ENCODE measurements around the gene PSMD14.
A peak's percentile ranks its signal among the peaks of the same experiment; 100 is the strongest.

PSMD14 gene

DNA sequence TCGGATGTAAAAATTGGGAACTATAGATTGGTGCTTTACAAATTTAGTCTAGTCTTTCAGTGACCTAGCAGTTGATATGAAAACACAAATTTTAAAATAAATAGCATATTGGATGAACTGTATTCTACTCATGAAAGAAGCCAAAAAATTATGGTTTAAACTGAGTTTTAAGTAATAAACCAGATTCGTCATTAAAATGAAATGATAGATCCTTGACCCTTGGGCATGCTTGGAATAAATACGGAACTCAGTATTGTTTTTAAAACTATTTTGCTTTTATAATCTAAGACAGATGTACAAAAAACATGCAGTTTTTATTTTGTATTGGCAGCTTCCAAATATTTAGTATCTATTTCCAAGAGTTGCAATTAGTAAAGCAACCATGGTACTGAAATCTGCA, 73.3 kb downstream of the PSMD14 start:
- no peak overlapping the region for H3K27ac Mint-ChIP-seq
- peaks cover 8% of the 10 kb centered on the region for H3K36me3 Mint-ChIP-seq
- H3K9me3 Mint-ChIP-seq: no peaks in the 10 kb centered on the region
- H3K4me3 Mint-ChIP-seq: no peak overlapping the region
- DNase-seq: no peak
- CTCF ChIA-PET: interaction anchor here (0.9 kb wide), 1 partner anchor 46 kb away, joined by 3 read pairs; no protein-coding TSS in a partner anchor
- no peaks in the 10 kb centered on the region for H3K27me3 Mint-ChIP-seq
- peaks cover 22% of the 10 kb centered on the region for H3K4me1 Mint-ChIP-seq

GRCh38 chr2:161382747-161383146, 74.5 kb downstream of the PSMD14 start:
- Mint-ChIP-seq H3K9me3 (no peaks in the 10 kb centered on the region), H3K4me1 (peaks cover 28% of the 10 kb centered on the region), H3K4me3 (no peak overlapping the region), H3K36me3 (peaks cover 12% of the 10 kb centered on the region), H3K27ac (no peak overlapping the region), H3K27me3 (no peaks in the 10 kb centered on the region)
- no peak for DNase-seq
- CTCF ChIA-PET: no interaction called here

GRCh38 chr2:161384864-161385263, 76.6 kb downstream of the PSMD14 start:
- Mint-ChIP-seq H3K4me1 (peaks cover 28% of the 10 kb centered on the region), H3K27me3 (no peaks in the 10 kb centered on the region), H3K36me3 (peaks cover 16% of the 10 kb centered on the region), H3K4me3 (no peak overlapping the region), H3K27ac (peak overlapping the region; percentile 61), H3K9me3 (no peaks in the 10 kb centered on the region)
- CTCF ChIA-PET: no interaction called here
- peak; percentile 61 for DNase-seq

- Mint-ChIP-seq H3K4me3 (no peak overlapping the region), H3K27ac (peak overlapping the region; percentile 52), H3K9me3 (no peaks in the 10 kb centered on the region), H3K27me3 (no peaks in the 10 kb centered on the region), H3K36me3 (peaks cover 17% of the 10 kb centered on the region), H3K4me1 (peaks cover 28% of the 10 kb centered on the region)
- DNase-seq: no peak
- CTCF ChIA-PET: interaction anchor here (0.7 kb wide), 1 partner anchor 1208 kb away, joined by 3 read pairs; no protein-coding TSS in a partner anchor
These were observed 78.1 kb downstream of the PSMD14 start for GRCh38 chr2:161386228-161386824.

DNA sequence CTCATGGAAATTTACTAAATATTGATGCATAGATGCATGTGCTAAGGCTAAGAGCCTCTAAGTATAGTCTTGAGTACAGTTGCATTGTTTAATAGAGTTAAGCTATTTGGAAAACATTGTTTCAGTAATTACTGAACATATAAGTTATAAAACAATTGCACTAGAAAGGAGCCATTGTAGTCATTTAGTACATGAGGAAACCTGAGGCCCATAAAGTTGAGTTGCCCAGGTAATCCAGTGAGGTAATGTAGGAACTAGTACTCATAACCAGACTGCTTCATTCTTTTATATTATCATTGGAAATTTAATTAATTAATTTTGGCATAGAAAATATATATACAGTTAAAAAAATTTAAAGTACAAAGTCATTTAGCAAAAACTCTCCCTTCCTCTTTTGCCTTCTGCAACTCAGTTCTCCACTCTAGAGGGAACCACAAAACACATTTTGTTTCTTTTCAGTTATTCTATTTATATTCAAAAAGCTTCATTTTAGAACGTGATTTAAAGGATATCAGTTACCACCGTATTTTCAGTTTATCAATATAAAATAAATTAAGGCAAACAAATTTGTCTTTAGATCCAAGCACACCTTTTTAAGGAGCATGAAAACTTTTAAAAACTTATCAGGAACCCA, 80.0 kb downstream of the PSMD14 start:
- CTCF ChIA-PET: no interaction called here
- Mint-ChIP-seq H3K9me3 (no peaks in the 10 kb centered on the region), H3K4me3 (no peak overlapping the region), H3K4me1 (peaks cover 28% of the 10 kb centered on the region), H3K27ac (no peak overlapping the region), H3K27me3 (no peaks in the 10 kb centered on the region), H3K36me3 (peaks cover 28% of the 10 kb centered on the region)
- no peak for DNase-seq

DNA sequence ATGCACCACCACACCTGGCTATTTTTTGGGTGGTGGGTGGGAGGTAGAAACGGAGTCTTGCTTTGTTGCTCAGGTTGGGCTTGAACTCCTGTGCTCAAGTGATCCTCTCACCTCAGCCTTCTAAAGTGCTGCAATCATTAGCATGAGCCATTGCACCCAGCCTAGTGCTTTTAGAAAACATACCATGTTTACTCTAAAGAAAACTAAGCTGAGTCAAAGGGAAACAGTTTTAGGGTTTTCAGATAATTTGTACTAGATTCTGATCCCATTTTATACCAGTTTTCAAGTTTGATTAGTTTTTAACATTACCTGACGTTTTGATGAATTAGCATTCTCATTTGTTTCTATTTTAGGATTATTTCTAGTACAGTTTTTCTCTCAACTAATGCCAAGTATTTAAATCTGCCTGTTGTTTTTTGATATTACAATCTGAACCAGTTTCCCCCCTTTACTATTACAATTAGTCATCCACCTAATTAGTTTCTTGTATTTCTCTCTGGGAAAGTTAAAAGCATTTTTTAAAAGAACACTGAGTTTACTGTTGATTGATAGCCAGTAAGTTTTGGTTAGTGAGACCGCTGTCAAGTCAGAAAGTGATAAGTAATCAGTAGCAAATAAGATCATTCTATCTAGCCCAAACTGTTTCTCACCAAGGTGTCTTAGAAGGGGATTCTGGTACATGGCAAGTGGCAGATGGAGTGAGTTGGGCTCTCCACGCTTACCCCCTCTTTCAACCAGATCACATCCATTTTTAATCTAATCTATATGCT, 83.7 kb downstream of the PSMD14 start:
- Mint-ChIP-seq H3K36me3 (peaks cover 38% of the 10 kb centered on the region), H3K27ac (no peak overlapping the region), H3K9me3 (no peaks in the 10 kb centered on the region), H3K4me3 (no peak overlapping the region), H3K27me3 (no peaks in the 10 kb centered on the region), H3K4me1 (peaks cover 2% of the 10 kb centered on the region)
- CTCF ChIA-PET: interaction anchor here (0.7 kb wide), 1 partner anchor 111 kb away, joined by 3 read pairs; no protein-coding TSS in a partner anchor
- DNase-seq: no peak

GRCh38 chr2:161400076-161400475, 91.9 kb downstream of the PSMD14 start:
- Mint-ChIP-seq H3K9me3 (no peaks in the 10 kb centered on the region), H3K36me3 (peaks cover 36% of the 10 kb centered on the region)
- CTCF ChIA-PET: no interaction called here

GRCh38 chr2:161402297-161402696, 94.1 kb downstream of the PSMD14 start:
- Mint-ChIP-seq H3K27ac (no peak overlapping the region), H3K4me3 (no peak overlapping the region), H3K36me3 (peaks cover 19% of the 10 kb centered on the region), H3K4me1 (no peaks in the 10 kb centered on the region), H3K27me3 (no peaks in the 10 kb centered on the region), H3K9me3 (no peaks in the 10 kb centered on the region)
- DNase-seq: no peak
- CTCF ChIA-PET: interaction anchor here (1.0 kb wide), 1 partner anchor 11 kb away, joined by 3 read pairs; no protein-coding TSS in a partner anchor

More at GRCh38 chr2:161400076-161400475, 91.9 kb downstream of the PSMD14 start:
- Mint-ChIP-seq H3K4me1 (no peaks in the 10 kb centered on the region), H3K4me3 (no peak overlapping the region), H3K27ac (no peak overlapping the region), H3K27me3 (no peaks in the 10 kb centered on the region)
- DNase-seq: no peak

DNA sequence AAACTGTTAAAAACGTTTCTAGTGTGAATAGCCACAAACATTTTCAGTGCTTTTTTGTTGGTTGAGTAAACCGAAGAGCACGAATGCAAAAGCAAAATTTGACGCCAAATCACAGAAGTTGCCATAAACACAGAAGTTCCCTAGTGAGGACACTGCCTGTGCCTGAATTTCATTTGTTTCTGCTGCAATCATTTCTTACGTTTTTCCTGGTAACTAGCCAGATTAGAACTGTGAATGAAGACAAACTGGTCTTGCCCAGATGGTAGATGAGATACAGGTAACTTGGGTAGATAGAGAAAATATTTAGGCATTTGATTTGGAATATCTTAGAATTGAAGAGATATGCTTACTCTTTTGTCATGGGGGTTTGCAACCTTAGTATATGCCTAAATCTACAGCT, 98.1 kb downstream of the PSMD14 start:
- Mint-ChIP-seq H3K27ac (no peak overlapping the region), H3K4me1 (no peaks in the 10 kb centered on the region), H3K36me3 (peaks cover 16% of the 10 kb centered on the region), H3K27me3 (no peaks in the 10 kb centered on the region), H3K4me3 (no peak overlapping the region), H3K9me3 (no peaks in the 10 kb centered on the region)
- no peak for DNase-seq
- CTCF ChIA-PET: no interaction called here

DNA sequence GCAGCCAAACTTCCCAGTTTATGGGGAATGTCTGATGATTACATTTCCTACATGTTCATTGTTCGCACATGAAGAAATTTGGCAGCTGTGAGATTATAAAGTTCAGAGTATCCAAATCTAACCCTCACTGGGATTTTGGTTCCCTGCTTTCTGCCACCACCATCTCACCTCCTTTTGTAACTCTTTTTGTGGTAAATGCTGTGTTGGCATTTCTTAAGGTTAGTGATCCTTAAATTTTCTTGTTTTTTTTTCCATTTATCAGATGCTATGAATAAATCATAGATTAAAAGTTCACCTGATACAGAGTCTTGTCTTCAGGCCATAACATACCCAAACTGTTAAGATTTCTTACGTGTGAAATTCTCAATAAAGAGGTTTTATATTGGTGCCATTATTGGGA, 99.4 kb downstream of the PSMD14 start:
- Mint-ChIP-seq H3K36me3 (peaks cover 15% of the 10 kb centered on the region), H3K27ac (no peak overlapping the region), H3K4me3 (no peak overlapping the region), H3K9me3 (no peaks in the 10 kb centered on the region), H3K27me3 (no peaks in the 10 kb centered on the region), H3K4me1 (no peaks in the 10 kb centered on the region)
- no peak for DNase-seq
- CTCF ChIA-PET: interaction anchor here (0.7 kb wide), 1 partner anchor 1170 kb away, joined by 3 read pairs; no protein-coding TSS in a partner anchor

- no peak for DNase-seq
- peaks cover 16% of the 10 kb centered on the region for H3K36me3 Mint-ChIP-seq
These were observed 101.2 kb downstream of the PSMD14 start for GRCh38 chr2:161409308-161409907.

DNA sequence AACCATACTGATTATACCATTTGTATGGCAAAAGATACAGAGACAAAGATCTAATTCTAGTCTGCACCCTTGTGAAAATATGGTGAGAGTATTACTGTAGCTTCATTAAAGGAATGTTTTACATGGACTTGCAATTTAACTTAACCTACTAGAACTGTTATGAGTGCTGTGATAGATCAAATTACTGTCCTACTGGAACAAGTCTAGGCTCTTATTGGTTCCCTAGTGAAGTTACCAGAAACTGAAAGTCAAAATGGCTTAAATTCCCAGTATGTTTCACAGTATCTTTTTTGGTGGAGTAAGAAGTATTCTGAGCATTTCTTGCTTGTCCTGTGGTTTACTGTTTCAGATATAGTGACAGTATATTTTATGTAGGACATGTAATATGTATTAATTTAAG, 104.1 kb downstream of the PSMD14 start:
- Mint-ChIP-seq H3K36me3 (peaks cover 23% of the 10 kb centered on the region), H3K9me3 (no peaks in the 10 kb centered on the region), H3K4me3 (no peak overlapping the region), H3K27ac (no peak overlapping the region), H3K4me1 (peaks cover 32% of the 10 kb centered on the region), H3K27me3 (peaks cover 37% of the 10 kb centered on the region)
- no peak for DNase-seq
- CTCF ChIA-PET: no interaction called here

More at GRCh38 chr2:161409308-161409907, 101.2 kb downstream of the PSMD14 start:
- no peak overlapping the region for H3K4me3 Mint-ChIP-seq
- H3K4me1 Mint-ChIP-seq: peaks cover 7% of the 10 kb centered on the region
- H3K27ac Mint-ChIP-seq: no peak overlapping the region
- peaks cover 8% of the 10 kb centered on the region for H3K27me3 Mint-ChIP-seq
- CTCF ChIA-PET: no interaction called here
- H3K9me3 Mint-ChIP-seq: no peaks in the 10 kb centered on the region

GRCh38 chr2:161414042-161415033, 106.1 kb downstream of the PSMD14 start:
- Mint-ChIP-seq H3K27ac (no peak overlapping the region), H3K4me1 (peaks cover 50% of the 10 kb centered on the region), H3K4me3 (peak overlapping the region; percentile 70), H3K36me3 (peaks cover 21% of the 10 kb centered on the region), H3K9me3 (no peaks in the 10 kb centered on the region), H3K27me3 (peaks cover 57% of the 10 kb centered on the region)
- no peak for DNase-seq
- CTCF ChIA-PET: no interaction called here

Measured in activated naive CD4-positive, alpha-beta T cell treated with anti-CD3 and anti-CD28 coated beads, Interleukin-2, amount 10 ng/mL, durations not matched to agents 7 days and 5 days (primary cell).